Stimulated activated memory B cell treated with anti-CD40 and anti-IgM and Interleukin-4, amounts not matched to agents 10 μg/mL and 1 μg/mL and 100 μg/mL, for 72 hours (primary cell): ENCODE data around the gene PLOD3.

Source experiments
- ATAC-seq: fragments of 150-1000 bp; cut with Tn5 transposase; 2 replicates; pipeline ENCODE4 v1.10.0; 2021
- H3K27ac Mint-ChIP-seq: one replicate; pipeline ENCODE4 v1.8.0; 2022; ENCODE audit warnings: mild to moderate bottlenecking, mixed read lengths
- H3K27me3 Mint-ChIP-seq: one replicate; pipeline ENCODE4 v1.8.0; 2022; ENCODE audit warnings: mixed read lengths
- H3K36me3 Mint-ChIP-seq: one replicate; pipeline ENCODE4 v1.8.0; 2022; ENCODE audit warnings: mixed read lengths
- H3K4me1 Mint-ChIP-seq: one replicate; pipeline ENCODE4 v1.8.0; 2022; ENCODE audit warnings: mixed read lengths
- H3K4me3 Mint-ChIP-seq: one replicate; pipeline ENCODE4 v1.8.0; 2022; ENCODE audit warnings: mild to moderate bottlenecking, moderate library complexity, mixed read lengths
- H3K9me3 Mint-ChIP-seq: one replicate; pipeline ENCODE4 v1.8.0; 2022; ENCODE audit warnings: mixed read lengths

PLOD3 gene

GRCh38 chr7:101159696-101160674, 57.4 kb downstream of the PLOD3 start:
- H3K27me3 Mint-ChIP-seq = peaks cover 16% of the 10 kb centered on the region
- no peak overlapping the region for H3K4me3 Mint-ChIP-seq
- H3K4me1 Mint-ChIP-seq = peaks cover 24% of the 10 kb centered on the region

GRCh38 chr7:101156866-101157589, 60.4 kb downstream of the PLOD3 start:
- no peak overlapping the region for H3K27ac Mint-ChIP-seq
- no peaks in the 10 kb centered on the region for H3K9me3 Mint-ChIP-seq
- H3K4me1 Mint-ChIP-seq = peaks cover 18% of the 10 kb centered on the region
- H3K4me3 Mint-ChIP-seq = no peak overlapping the region
- ATAC-seq = no peak
- H3K36me3 Mint-ChIP-seq = peaks cover 44% of the 10 kb centered on the region
- peaks cover 1% of the 10 kb centered on the region for H3K27me3 Mint-ChIP-seq

More at GRCh38 chr7:101159696-101160674, 57.4 kb downstream of the PLOD3 start:
- H3K27ac Mint-ChIP-seq = no peak overlapping the region
- H3K36me3 Mint-ChIP-seq = peaks cover 44% of the 10 kb centered on the region
- no peak for ATAC-seq
- H3K9me3 Mint-ChIP-seq = no peaks in the 10 kb centered on the region

GRCh38 chr7:101156277-101156676, 61.1 kb downstream of the PLOD3 start:
- Mint-ChIP-seq H3K27ac (no peak overlapping the region), H3K9me3 (no peaks in the 10 kb centered on the region), H3K4me3 (no peak overlapping the region), H3K36me3 (peaks cover 39% of the 10 kb centered on the region), H3K4me1 (peaks cover 18% of the 10 kb centered on the region), H3K27me3 (no peaks in the 10 kb centered on the region)
- ATAC-seq = no peak
